H1 (cell line): ENCODE measurements around the gene KLRB1. TPM values are rescaled to one million over a fixed set of nuclear protein-coding genes. Genes with fewer than 3 reads are reported as not detected.
"Not testable (repeated sequence)": the region's sequence is repeated elsewhere in the genome, so short reads cannot be mapped to it uniquely, and the experiment has no call there.

ENCODE experiments used
- CTCF ChIA-PET: fragments of 300-600 bp; sonication (Branson Sonifier 250); formaldehyde crosslinking; loops from one replicate; lab custom pipeline; 2021; ENCODE audit not compliant: partially characterized antibody; lab: Charles Lee
- POLR2A ChIA-PET: fragments of 300-600 bp; sonication (Branson Sonifier 250); formaldehyde crosslinking; loops from one replicate; lab custom pipeline; 2021; ENCODE audit warnings: inconsistent platforms; ENCODE audit not compliant: partially characterized antibody; lab: Charles Lee
- DNase-seq, 2 experiments: peaks; one replicate each; pipeline versions ENCODE4 v3.0.0 to v3.0.0-alpha.2; 2010 to 2022; ENCODE audit warnings: low spot score in 2 of 2, low read depth in 1 of 2, mixed read lengths in 1 of 2
- FAIRE-seq: peaks from 2 replicates; lab custom pipeline; 2011; peaks lifted over from hg19 to GRCh38; lab: Jason Lieb, UNC
- H2AFZ ChIP-seq: 2 replicates; pipeline ENCODE4 v1.8.1; 2012; ENCODE audit warnings: low read length, inconsistent platforms
- H2AK5ac ChIP-seq: 2 replicates; pipeline ENCODE4 v1.6.1; 2013; ENCODE audit warnings: low read depth, low read length
- H2BK120ac ChIP-seq: replicated peaks from 2 replicates; pipeline ENCODE3; 2013; ENCODE audit warnings: low read depth, low read length, inconsistent platforms
- H2BK12ac ChIP-seq: 2 replicates; pipeline ENCODE4 v1.6.1; 2013; ENCODE audit warnings: low read depth, low read length
- H2BK15ac ChIP-seq: 2 replicates; pipeline ENCODE4 v1.6.1; 2013; ENCODE audit warnings: low read length
- H2BK20ac ChIP-seq: 2 replicates; pipeline ENCODE4 v1.6.1; 2013; ENCODE audit warnings: low read length
- H2BK5ac ChIP-seq: 2 replicates; pipeline ENCODE4 v1.6.1; 2013; ENCODE audit warnings: low read depth, low read length
- H3K14ac ChIP-seq: 2 replicates; pipeline ENCODE4 v1.6.1; 2013; ENCODE audit warnings: inconsistent platforms; ENCODE audit not compliant: insufficient read length
- H3K18ac ChIP-seq: 2 replicates; pipeline ENCODE4 v1.6.1; 2013; ENCODE audit warnings: low read length; ENCODE audit errors: extremely low read depth
- H3K23ac ChIP-seq: 2 replicates; pipeline ENCODE4 v1.6.1; 2013; ENCODE audit warnings: inconsistent platforms; ENCODE audit not compliant: insufficient read length
- H3K23me2 ChIP-seq: 2 replicates; pipeline ENCODE4 v1.6.1; 2013; ENCODE audit warnings: low read depth, low read length
- H3K27ac ChIP-seq: 2 replicates; pipeline ENCODE4 v1.6.1; 2011; ENCODE audit warnings: low read depth, low read length, inconsistent platforms
- H3K27me3 ChIP-seq, 4 experiments: replicated peaks in 1 of 4; 1 replicate in 1 of 4; 2 replicates in 3 of 4; pipeline versions ENCODE4 v1.6.1 to v1.8.1; 2011 to 2013; ENCODE audit warnings: low read length in 3 of 4, mild to moderate bottlenecking in 3 of 4, inconsistent platforms in 2 of 4, mixed read lengths in 2 of 4, moderate library complexity in 1 of 4; ENCODE audit not compliant: control insufficient read depth in 3 of 4, insufficient read depth in 3 of 4; ENCODE audit errors: extremely low read depth in 1 of 4
- H3K36me3 ChIP-seq, 4 experiments: 2 replicates each; pipeline versions ENCODE4 v1.6.1 to v1.8.1; 2011 to 2013; ENCODE audit warnings: mild to moderate bottlenecking in 4 of 4, low read length in 3 of 4, moderate library complexity in 2 of 4, control low read depth in 1 of 4, inconsistent platforms in 1 of 4; ENCODE audit not compliant: insufficient read depth in 4 of 4, control insufficient read depth in 2 of 4
- H3K4ac ChIP-seq: replicated peaks from 2 replicates; pipeline ENCODE3; 2013; ENCODE audit warnings: low read length, low read depth, mixed read lengths, inconsistent platforms; ENCODE audit not compliant: insufficient read length
- H3K4me1 ChIP-seq, 4 experiments: replicated peaks in 1 of 4; 1 replicate in 1 of 4; 2 replicates in 3 of 4; pipeline versions ENCODE4 v1.6.1 to v1.8.1; 2011 to 2013; ENCODE audit warnings: low read length in 3 of 4, inconsistent platforms in 2 of 4, mixed read lengths in 1 of 4; ENCODE audit not compliant: insufficient read depth in 4 of 4, control insufficient read depth in 3 of 4
- H3K4me2 ChIP-seq, 2 experiments: 2 replicates each; pipeline versions ENCODE4 v1.6.1 to v1.8.1; 2011 to 2013; ENCODE audit warnings: low read depth in 2 of 2, low read length in 2 of 2, control low read depth in 1 of 2, inconsistent platforms in 1 of 2, mild to moderate bottlenecking in 1 of 2; ENCODE audit not compliant: insufficient read depth in 1 of 2
- H3K4me3 ChIP-seq, 4 experiments: fragments of 200-600, 300-600 bp in 1 of 4; sonication (generic), shearing (Covaris generic), sonication (Bioruptor Twin) in 1 of 4; 2 replicates each; pipeline versions ENCODE4 v1.5.1 to v1.8.1; 2011 to 2016; ENCODE audit warnings: low read length in 4 of 4, low read depth in 3 of 4, control low read depth in 2 of 4, inconsistent platforms in 2 of 4, mild to moderate bottlenecking in 2 of 4, mixed read lengths in 1 of 4, moderate library complexity in 1 of 4; ENCODE audit not compliant: insufficient read depth in 2 of 4; ENCODE audit errors: extremely low read depth in 1 of 4
- H3K56ac ChIP-seq: replicated peaks from 2 replicates; pipeline ENCODE3; 2013; ENCODE audit warnings: low read depth, mild to moderate bottlenecking, mixed read lengths, low read length, inconsistent platforms; ENCODE audit not compliant: insufficient read length
- H3K79me1 ChIP-seq: 2 replicates; pipeline ENCODE4 v1.6.1; 2013; ENCODE audit warnings: low read depth, low read length, control low read depth
- H3K79me2 ChIP-seq, 2 experiments: 2 replicates each; pipeline versions ENCODE4 v1.6.1 to v1.8.1; 2012 to 2013; ENCODE audit warnings: low read length in 2 of 2, mild to moderate bottlenecking in 2 of 2, inconsistent platforms in 1 of 2; ENCODE audit not compliant: insufficient read depth in 2 of 2, control insufficient read depth in 1 of 2
- H3K9ac ChIP-seq, 4 experiments: replicated peaks in 1 of 4; 1 replicate in 1 of 4; 2 replicates in 3 of 4; pipeline versions ENCODE4 v1.6.1 to v1.8.1; 2011 to 2013; ENCODE audit warnings: low read depth in 3 of 4, low read length in 3 of 4, control low read depth in 2 of 4, mild to moderate bottlenecking in 2 of 4, moderate library complexity in 2 of 4, inconsistent platforms in 1 of 4; ENCODE audit errors: extremely low read depth in 1 of 4
- H3K9me3 ChIP-seq, 2 experiments: 2 replicates each; pipeline versions ENCODE4 v1.6.1 to v1.8.1; 2012 to 2013; ENCODE audit warnings: mild to moderate bottlenecking in 2 of 2, moderate library complexity in 2 of 2, control low read depth in 1 of 2, inconsistent platforms in 1 of 2, low read depth in 1 of 2, low read length in 1 of 2, mixed read lengths in 1 of 2; ENCODE audit not compliant: insufficient read depth in 2 of 2
- H4K20me1 ChIP-seq, 2 experiments: replicated peaks in 1 of 2; 2 replicates each; pipeline versions ENCODE3 to v1.8.1; 2011 to 2013; ENCODE audit warnings: inconsistent platforms in 2 of 2, low read length in 2 of 2, mild to moderate bottlenecking in 1 of 2; ENCODE audit not compliant: insufficient read depth in 2 of 2, control insufficient read depth in 1 of 2
- H4K5ac ChIP-seq: 2 replicates; pipeline ENCODE4 v1.6.1; 2013; ENCODE audit warnings: low read length, low read depth, mixed read lengths, inconsistent platforms; ENCODE audit not compliant: insufficient read length
- H4K8ac ChIP-seq: 2 replicates; pipeline ENCODE4 v1.8.0; 2013; ENCODE audit warnings: mild to moderate bottlenecking, moderate library complexity, low read length, inconsistent platforms; ENCODE audit not compliant: insufficient read depth; ENCODE audit errors: extremely low read depth
- H4K91ac ChIP-seq: replicated peaks from 2 replicates; pipeline ENCODE3; 2013; ENCODE audit warnings: low read length, mixed read lengths, inconsistent platforms; ENCODE audit not compliant: insufficient read length
- WGBS, 2 experiments: shearing (Covaris generic) in 1 of 2; methylation state at CpG; one replicate each; pipeline versions ENCODE4 v1.1.6 to v1.1.7; 2013 to 2015; ENCODE audit warnings: low lambda C conversion rate in 2 of 2, mixed read lengths in 2 of 2, inconsistent platforms in 1 of 2, low coverage in 1 of 2, missing lambda C conversion rate in 1 of 2; ENCODE audit not compliant: insufficient replicate concordance in 2 of 2, insufficient coverage in 1 of 2, insufficient read length in 1 of 2; ENCODE audit errors: extremely low coverage in 1 of 2, missing lambda C conversion rate in 1 of 2; 5-methylcytosine and 5-hydroxymethylcytosine counted together
- polyA plus RNA-seq, 7 experiments: library from polyadenylated mRNA; depleted of rRNA in 3 of 7; stranded (reverse) in 5 of 7; unstranded in 2 of 7; fragments of >200 nt in 5 of 7; fragments of 200-250 nt in 2 of 7; gene quantifications; 1 replicate in 5 of 7; 2 replicates in 1 of 7; 4 replicates in 1 of 7; pipeline versions ENCODE4 v1.2.1 to v1.2.3, GENCODE V29; 2011 to 2013; ENCODE audit warnings: missing spikeins in 2 of 7, mixed read lengths in 2 of 7
- total RNA-seq: library from RNA; stranded (reverse); fragmentation: NEBNext Ultra II Directional; extraction: Animal tissue kit (Norgen Biotek cat#: 25700); gene quantifications from 2 replicates; pipeline ENCODE4 v1.2.1, GENCODE V29; 2021

KLRB1 gene
- total and polyA plus RNA-seq, 2 of the 8 experiments (the other 6 are each of a cell fraction or from before 2014, with no cell fraction given), result not detected

- CTCF ChIA-PET, result interaction anchor here (0.6 to 2.3 kb wide), 2 partner anchors 98 to 548 kb away, joined by 3 to 8 read pairs; no protein-coding TSS in a partner anchor
- H3K9ac ChIP-seq, H4K8ac ChIP-seq, H3K4me1 ChIP-seq, H3K4me3 ChIP-seq, H3K36me3 ChIP-seq, H3K4me2 ChIP-seq, H3K23ac ChIP-seq, H2BK120ac ChIP-seq, H3K27me3 ChIP-seq, H3K4ac ChIP-seq, DNase-seq, H4K5ac ChIP-seq, H3K23me2 ChIP-seq, H4K20me1 ChIP-seq, H2AK5ac ChIP-seq, FAIRE-seq, POLR2A ChIA-PET, H2BK12ac ChIP-seq, H2BK5ac ChIP-seq, H2AFZ ChIP-seq, H3K18ac ChIP-seq, H3K56ac ChIP-seq, H3K79me2 ChIP-seq, H3K14ac ChIP-seq, H4K91ac ChIP-seq, H3K79me1 ChIP-seq, H2BK20ac ChIP-seq, H3K27ac ChIP-seq, H2BK15ac ChIP-seq: not testable (repeated sequence)
- 89% methylated on average over 5 of the region's 5 CpGs; no CpG with 5 or more reads in 1 of the 2 experiments for WGBS, 2 experiments
- peaks cover 10 to 11% of the 10 kb centered on the region in 2 experiments; a peak in 3 of 4 replicates for H3K9me3 ChIP-seq
Measured at GRCh38 chr12:9610606-9611005, 2.9 kb upstream of the KLRB1 start.
